Epidermal melanocyte (primary cell): ENCODE results near the gene LBHD2.
"Not testable (repeated sequence)": the region's sequence is repeated elsewhere in the genome, so short reads cannot be mapped to it uniquely, and the experiment has no call there.

Source experiments
- DNase-seq: peaks from one replicate; pipeline ENCODE4 v3.0.0; 2011; ENCODE audit warnings: low spot score; ENCODE audit not compliant: insufficient read length

LBHD2 gene

GRCh38 chr14:103103461-103104388, 19.7 kb downstream of the LBHD2 start:
- DNase-seq = peak; percentile 54

GRCh38 chr14:103104389-103104653, 20.3 kb downstream of the LBHD2 start:
- DNase-seq = no peak

GRCh38 chr14:103104654-103105452, 20.8 kb downstream of the LBHD2 start:
- DNase-seq = peak; percentile 65

GRCh38 chr14:103105580-103106150, 21.7 kb downstream of the LBHD2 start:
- DNase-seq = no peak

GRCh38 chr14:103107455-103107854, 23.4 kb downstream of the LBHD2 start:
- no peak for DNase-seq

GRCh38 chr14:103107941-103108748, 24.1 kb downstream of the LBHD2 start:
- DNase-seq = no peak

GRCh38 chr14:103108749-103109207, 24.8 kb downstream of the LBHD2 start:
- DNase-seq = no peak

- no peak for DNase-seq
These were observed 25.8 kb downstream of the LBHD2 start for GRCh38 chr14:103109535-103110441.

GRCh38 chr14:103110681-103111231, 26.7 kb downstream of the LBHD2 start:
- DNase-seq = no peak

GRCh38 chr14:103111232-103111868, 27.3 kb downstream of the LBHD2 start:
- DNase-seq = no peak

GRCh38 chr14:103112400-103113243, 28.6 kb downstream of the LBHD2 start:
- DNase-seq = no peak

- DNase-seq = no peak
These were observed 29.3 kb downstream of the LBHD2 start for GRCh38 chr14:103113303-103113702.

GRCh38 chr14:103113774-103114173, 29.8 kb downstream of the LBHD2 start:
- no peak for DNase-seq

GRCh38 chr14:103115086-103115679, 31.2 kb downstream of the LBHD2 start:
- DNase-seq = not testable (repeated sequence)

GRCh38 chr14:103115845-103116572, 32.0 kb downstream of the LBHD2 start:
- DNase-seq = no peak

GRCh38 chr14:103116636-103117035, 32.6 kb downstream of the LBHD2 start:
- no peak for DNase-seq

- DNase-seq = not testable (repeated sequence)
These were observed 33.5 kb downstream of the LBHD2 start for GRCh38 chr14:103117499-103117898.
